ENCODE data around the gene AOPEP. TPM values are rescaled to one million over a fixed set of nuclear protein-coding genes. Genes with fewer than 3 reads are reported as not detected.

The AOPEP gene
- total and polyA plus RNA-seq, 9 of the 15 experiments (the other 6 are each of a cell fraction or from before 2014, with no cell fraction given), result 4.5 to 19.3 (median 13.5) TPM

DNA sequence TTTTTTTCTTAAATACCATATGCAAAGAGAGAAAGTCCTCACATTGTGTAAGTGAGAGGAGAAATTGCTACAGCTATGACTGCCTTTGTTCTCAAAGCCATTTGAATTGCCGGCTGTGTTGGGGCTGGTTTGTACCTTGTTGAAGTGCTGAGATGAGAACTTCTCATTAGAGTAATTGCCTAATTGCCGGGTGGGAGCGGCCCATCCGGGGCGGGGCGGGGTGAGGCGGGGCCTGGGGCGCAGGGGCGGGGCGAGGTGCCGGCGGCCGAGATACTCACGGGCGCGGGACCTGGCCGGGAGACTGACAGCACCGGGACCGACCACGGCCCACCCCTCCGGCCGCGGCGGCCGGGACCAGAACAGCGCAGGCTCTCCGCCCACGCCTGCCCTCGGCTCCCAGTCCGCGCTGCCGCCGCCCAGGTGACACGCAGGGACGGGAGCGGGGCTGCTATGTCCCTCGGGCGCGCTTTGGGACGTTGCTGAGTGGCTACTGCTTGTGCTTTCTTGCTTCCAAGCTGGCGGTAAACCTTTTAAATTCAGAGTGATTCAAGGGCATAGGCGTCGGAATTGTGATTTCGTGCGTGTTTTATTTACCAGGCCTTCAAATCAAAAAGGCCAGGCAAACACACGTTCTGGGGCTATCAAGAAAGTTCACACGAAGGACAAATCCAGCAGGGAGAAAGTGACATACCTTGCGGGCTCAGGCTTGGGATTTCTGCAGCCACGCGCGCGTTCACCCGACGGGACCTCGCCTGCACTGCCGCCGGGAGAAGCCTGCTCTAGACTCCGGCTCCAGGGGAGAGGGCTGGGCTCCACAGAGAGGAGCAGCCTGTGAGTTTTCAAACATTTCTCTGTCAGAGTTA, 322.0 kb downstream of the AOPEP start:
- 2% methylated on average over 25 of the region's 58 CpGs for whole genome bisulfite sequencing (ENCODE audit: insufficient coverage, low coverage, missing lambda C conversion rate)
- H3K9me3 ChIP-seq (replicated peaks; ENCODE audit: control insufficient read depth, insufficient read depth, low read depth, low read length), result no peaks in the 10 kb centered on the region
- FAIRE-seq (no peak), DNase-seq (ENCODE audit: extremely low read depth in 1 of 4, low spot score in 3 of 4) (peak; percentile 84 to 98 (median 96)), ATAC-seq (peak; percentile 98)
- in situ Hi-C loops (cut with MboI) (no loop called here), intact Hi-C loops (cut with micrococcal nuclease) (no loop called here)
- peak overlapping the region; percentile 32 for H3K27ac ChIP-seq (ENCODE audit: extremely low read depth, low read depth, low read length)
- BruUV-seq (replicated peaks), result TSS peak; percentile 46
- peak overlapping the region; percentile 46 to 93 for H3K9ac ChIP-seq (ENCODE audit: insufficient read depth in 1 of 2, low read depth in 2 of 2, low read length in 2 of 2)
- no peaks in the 10 kb centered on the region for H3K9me1 ChIP-seq (ENCODE audit: control insufficient read depth, insufficient read depth, low read length)
- H4K20me1 ChIP-seq (replicated peaks; ENCODE audit: control insufficient read depth, insufficient read depth, low read length), result no peaks in the 10 kb centered on the region
- H3K79me2 ChIP-seq (ENCODE audit: control insufficient read depth, insufficient read depth, low read length), result peaks cover 3% of the 10 kb centered on the region; the same call in 1 of the 3 replicates
- no peaks in the 10 kb centered on the region for H3K27me3 ChIP-seq (ENCODE audit: control insufficient read depth in 2 of 2, insufficient read depth in 2 of 2, low read length in 2 of 2)
- peaks cover 2 to 13% of the 10 kb centered on the region in 2 experiments; a peak in 4 of 5 replicates for H3K4me1 ChIP-seq (replicated peaks in 1 of 2; ENCODE audit: control insufficient read depth in 2 of 2, insufficient read depth in 2 of 2, low read length in 2 of 2)
- ChIA-PET POLR2A (interaction anchor here (0.6 to 0.8 kb wide), 3 partner anchors 9 to 249 kb away, joined by 3 to 5 read pairs (median 3); no protein-coding TSS in a partner anchor), CTCF (ENCODE audit: low intra/inter-chr PET ratio) (interaction anchor here (0.6 kb wide), 1 partner anchor 272 kb away, joined by 3 read pairs; no protein-coding TSS in a partner anchor)
- peak overlapping the region; percentile 46 for H3K4me3 ChIP-seq
- 0 out of 3 replicates have a peak, but pooled peaks cover 2% of the 10 kb centered on the region for H3K36me3 ChIP-seq (ENCODE audit: control insufficient read depth, insufficient read depth, low read length)
- peak overlapping the region; percentile 82 for H3K4me2 ChIP-seq (ENCODE audit: insufficient read depth, low read length)
- peak overlapping the region; percentile 85 for H2AFZ ChIP-seq (ENCODE audit: low read depth, low read length)
- TF ChIP-seq ZSCAN29 (IDR thresholded peaks at IDR 0.05), result no peak
- TF ChIP-seq, protein P1, sequence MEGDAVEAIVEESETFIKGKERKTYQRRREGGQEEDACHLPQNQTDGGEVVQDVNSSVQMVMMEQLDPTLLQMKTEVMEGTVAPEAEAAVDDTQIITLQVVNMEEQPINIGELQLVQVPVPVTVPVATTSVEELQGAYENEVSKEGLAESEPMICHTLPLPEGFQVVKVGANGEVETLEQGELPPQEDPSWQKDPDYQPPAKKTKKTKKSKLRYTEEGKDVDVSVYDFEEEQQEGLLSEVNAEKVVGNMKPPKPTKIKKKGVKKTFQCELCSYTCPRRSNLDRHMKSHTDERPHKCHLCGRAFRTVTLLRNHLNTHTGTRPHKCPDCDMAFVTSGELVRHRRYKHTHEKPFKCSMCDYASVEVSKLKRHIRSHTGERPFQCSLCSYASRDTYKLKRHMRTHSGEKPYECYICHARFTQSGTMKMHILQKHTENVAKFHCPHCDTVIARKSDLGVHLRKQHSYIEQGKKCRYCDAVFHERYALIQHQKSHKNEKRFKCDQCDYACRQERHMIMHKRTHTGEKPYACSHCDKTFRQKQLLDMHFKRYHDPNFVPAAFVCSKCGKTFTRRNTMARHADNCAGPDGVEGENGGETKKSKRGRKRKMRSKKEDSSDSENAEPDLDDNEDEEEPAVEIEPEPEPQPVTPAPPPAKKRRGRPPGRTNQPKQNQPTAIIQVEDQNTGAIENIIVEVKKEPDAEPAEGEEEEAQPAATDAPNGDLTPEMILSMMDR (IDR thresholded peaks at IDR 0.05 in 2 of 3, conservative IDR thresholded peaks at IDR 0.05 in 1 of 3; ENCODE audit: insufficient read depth in 2 of 3, low read depth in 1 of 3, low read length in 3 of 3), result no peak
- TF ChIP-seq, protein P2, sequence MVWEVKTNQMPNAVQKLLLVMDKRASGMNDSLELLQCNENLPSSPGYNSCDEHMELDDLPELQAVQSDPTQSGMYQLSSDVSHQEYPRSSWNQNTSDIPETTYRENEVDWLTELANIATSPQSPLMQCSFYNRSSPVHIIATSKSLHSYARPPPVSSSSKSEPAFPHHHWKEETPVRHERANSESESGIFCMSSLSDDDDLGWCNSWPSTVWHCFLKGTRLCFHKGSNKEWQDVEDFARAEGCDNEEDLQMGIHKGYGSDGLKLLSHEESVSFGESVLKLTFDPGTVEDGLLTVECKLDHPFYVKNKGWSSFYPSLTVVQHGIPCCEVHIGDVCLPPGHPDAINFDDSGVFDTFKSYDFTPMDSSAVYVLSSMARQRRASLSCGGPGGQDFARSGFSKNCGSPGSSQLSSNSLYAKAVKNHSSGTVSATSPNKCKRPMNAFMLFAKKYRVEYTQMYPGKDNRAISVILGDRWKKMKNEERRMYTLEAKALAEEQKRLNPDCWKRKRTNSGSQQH (CRISPR knock-in tag; IDR thresholded peaks at IDR 0.05), result no peak
- TF ChIP-seq ELF1 (tag; IDR thresholded peaks at IDR 0.05), result no peak
- TF ChIP-seq HMG20A (CRISPR knock-in tag; conservative IDR thresholded peaks at IDR 0.05), result no peak
- no peak for TF ChIP-seq FUS (optimal IDR thresholded peaks at IDR 0.05; ENCODE audit: low read depth, low read length)
- TF ChIP-seq ZNF311 (CRISPR knock-in tag; IDR thresholded peaks at IDR 0.05), result no peak
- no peak for TF ChIP-seq ARID3B (CRISPR knock-in tag; IDR thresholded peaks at IDR 0.05; ENCODE audit: borderline replicate concordance)
- TF ChIP-seq ZNF280B (CRISPR knock-in tag; IDR thresholded peaks at IDR 0.05), result no peak
- TF ChIP-seq MYBL2 (IDR thresholded peaks at IDR 0.05; ENCODE audit: low read depth), result no peak
- no peak for TF ChIP-seq MYBL2 (CRISPR knock-in tag; IDR thresholded peaks at IDR 0.05; ENCODE audit: borderline replicate concordance)
- no peak for TF ChIP-seq BRF1 (IDR thresholded peaks at IDR 0.05; ENCODE audit: borderline replicate concordance, extremely low read depth, insufficient read length)
- no peak for TF ChIP-seq CC2D1A (IDR thresholded peaks at IDR 0.05)

All from K562 (cell line).